RWPE2 (cell line): ENCODE data around the gene KCTD10.
A peak's percentile ranks its signal among the peaks of the same experiment; 100 is the strongest.
"Not testable (repeated sequence)": the region's sequence is repeated elsewhere in the genome, so short reads cannot be mapped to it uniquely, and the experiment has no call there.

ENCODE experiments used
- ATAC-seq: fragments of 200-7000 bp; cut with Tn5 transposase; 3 replicates; pipeline ENCODE4 v1.9.1; 2021; ENCODE audit warnings: low read depth
- DNase-seq: peaks from one replicate; pipeline ENCODE4 v3.0.0-alpha.2; 2020; ENCODE audit warnings: low spot score
- H3K27ac ChIP-seq: fragments of 450-650 bp; 2 replicates; pipeline ENCODE4 v1.5.1; 2017; ENCODE audit warnings: mild to moderate bottlenecking; ENCODE audit not compliant: poor library complexity, severe bottlenecking
- H3K27me3 ChIP-seq: fragments of 250-450 bp; sonication (Bioruptor Pico); 2 replicates; pipeline ENCODE4 v1.5.1; 2021; ENCODE audit warnings: mild to moderate bottlenecking, moderate library complexity; ENCODE audit not compliant: insufficient read depth, poor library complexity, severe bottlenecking
- H3K36me3 ChIP-seq: fragments of 250-450 bp; sonication (Bioruptor Pico); 2 replicates; pipeline ENCODE4 v1.5.1; 2020; ENCODE audit warnings: low read depth, mild to moderate bottlenecking, moderate library complexity
- H3K4me1 ChIP-seq: fragments of 250-450 bp; sonication (Bioruptor Pico); 2 replicates; pipeline ENCODE4 v1.5.1; 2021; ENCODE audit warnings: mild to moderate bottlenecking, moderate library complexity; ENCODE audit not compliant: insufficient read depth, poor library complexity, severe bottlenecking
- H3K4me3 ChIP-seq: fragments of 250-450 bp; sonication (Bioruptor Pico); 2 replicates; pipeline ENCODE4 v1.5.1; 2021; ENCODE audit warnings: mild to moderate bottlenecking, moderate library complexity; ENCODE audit not compliant: severe bottlenecking
- H3K9me3 ChIP-seq: fragments of 250-450 bp; sonication (Bioruptor Pico); 2 replicates; pipeline ENCODE4 v1.5.1; 2021; ENCODE audit warnings: mild to moderate bottlenecking, moderate library complexity; ENCODE audit not compliant: severe bottlenecking
- CTCF ChIP-seq: fragments of 450-650 bp; IDR thresholded peaks from one replicate; pipeline ENCODE4 v1.5.1; 2017; ENCODE audit warnings: mild to moderate bottlenecking, moderate library complexity; ENCODE audit not compliant: poor library complexity, severe bottlenecking

Gene KCTD10

GRCh38 chr12:109477963-109478315 is 839 bp upstream of the KCTD10 start:
- peaks cover 18% of the 10 kb centered on the region for H3K4me1 ChIP-seq
- TF ChIP-seq CTCF = no peak

GRCh38 chr12:109476807-109477184 is 304 bp downstream of the KCTD10 start:
- H3K36me3 ChIP-seq = peaks cover 36% of the 10 kb centered on the region
- DNase-seq = no peak
- H3K27me3 ChIP-seq = no peaks in the 10 kb centered on the region
- H3K9me3 ChIP-seq = no peaks in the 10 kb centered on the region
- no peak for ATAC-seq
- no peak for TF ChIP-seq CTCF
- H3K4me1 ChIP-seq = peaks cover 18% of the 10 kb centered on the region
- peak overlapping the region; percentile 89 for H3K4me3 ChIP-seq
- peak overlapping the region; percentile 57 for H3K27ac ChIP-seq

More at GRCh38 chr12:109477963-109478315, 839 bp upstream of the KCTD10 start:
- no peaks in the 10 kb centered on the region for H3K27me3 ChIP-seq
- ATAC-seq (no peak), DNase-seq (no peak)
- H3K4me3 ChIP-seq = peak overlapping the region; percentile 89
- H3K27ac ChIP-seq = peak overlapping the region; percentile 57
- H3K9me3 ChIP-seq = no peaks in the 10 kb centered on the region
- H3K36me3 ChIP-seq = peaks cover 31% of the 10 kb centered on the region

GRCh38 chr12:109475993-109476806 is 900 bp downstream of the KCTD10 start:
- no peaks in the 10 kb centered on the region for H3K9me3 ChIP-seq
- H3K36me3 ChIP-seq = peaks cover 41% of the 10 kb centered on the region
- DNase-seq = no peak
- peak overlapping the region; percentile 57 for H3K27ac ChIP-seq
- peak overlapping the region; percentile 89 for H3K4me3 ChIP-seq
- H3K4me1 ChIP-seq = peaks cover 18% of the 10 kb centered on the region
- 0 out of 3 replicates have a peak, but pooled peaks have one; percentile 4 for ATAC-seq
- no peak for TF ChIP-seq CTCF
- H3K27me3 ChIP-seq = no peaks in the 10 kb centered on the region

GRCh38 chr12:109475121-109475520 is 2.0 kb downstream of the KCTD10 start:
- no peaks in the 10 kb centered on the region for H3K27me3 ChIP-seq
- ATAC-seq = no peak
- peaks cover 18% of the 10 kb centered on the region for H3K4me1 ChIP-seq
- H3K4me3 ChIP-seq = no peak overlapping the region
- DNase-seq = no peak
- H3K36me3 ChIP-seq = peaks cover 47% of the 10 kb centered on the region
- no peak overlapping the region for H3K27ac ChIP-seq
- TF ChIP-seq CTCF = no peak
- H3K9me3 ChIP-seq = no peaks in the 10 kb centered on the region

- not testable (repeated sequence) for H3K27ac ChIP-seq, H3K27me3 ChIP-seq, H3K4me3 ChIP-seq, H3K9me3 ChIP-seq, DNase-seq, ATAC-seq
- peaks cover 53% of the 10 kb centered on the region for H3K36me3 ChIP-seq
- H3K4me1 ChIP-seq = peaks cover 14% of the 10 kb centered on the region
Measured at GRCh38 chr12:109473526-109474270, 3.4 kb downstream of the KCTD10 start.
